Progenitor cell of endocrine pancreas (in vitro differentiated cells): ENCODE results near the gene TNFRSF14. TPM values are rescaled to one million over a fixed set of nuclear protein-coding genes. Genes with fewer than 3 reads are reported as not detected.

Source experiments
- DNase-seq: peaks from one replicate; pipeline ENCODE4 v3.0.0; 2021; ENCODE audit warnings: low spot score; ENCODE audit not compliant: unreplicated experiment
- H3K27ac Mint-ChIP-seq: 2 replicates; pipeline ENCODE4 v1.8.0; 2021; ENCODE audit warnings: mild to moderate bottlenecking, moderate library complexity, mixed read lengths
- H3K27me3 Mint-ChIP-seq: 2 replicates; pipeline ENCODE4 v1.8.0; 2021; ENCODE audit warnings: mixed read lengths
- H3K36me3 Mint-ChIP-seq: 2 replicates; pipeline ENCODE4 v1.8.0; 2022; ENCODE audit warnings: mixed read lengths; ENCODE audit not compliant: insufficient read depth
- H3K4me1 Mint-ChIP-seq: 2 replicates; pipeline ENCODE4 v1.8.0; 2021; ENCODE audit warnings: low read depth, mixed read lengths
- H3K4me3 Mint-ChIP-seq: 2 replicates; pipeline ENCODE4 v1.8.0; 2021; ENCODE audit warnings: low read depth, mild to moderate bottlenecking, moderate library complexity, mixed read lengths
- H3K9me3 Mint-ChIP-seq: 2 replicates; pipeline ENCODE4 v1.8.0; 2021; ENCODE audit warnings: low read depth, mixed read lengths
- total RNA-seq: library from RNA; stranded (reverse); gene quantifications from 2 replicates; pipeline ENCODE4 v1.2.1, GENCODE V29; 2021
- TF ChIP-seq, protein P1 (sequence below): fragments of 200-600 bp; sonication (generic); IDR thresholded peaks from one replicate; pipeline ENCODE4 v1.5.0; 2021; ENCODE audit warnings: antibody characterized with exemption, mild to moderate bottlenecking; ENCODE audit not compliant: unreplicated experiment

The TNFRSF14 gene
- total RNA-seq, 1 donor from 2014 or later, result 0.41 TPM

GRCh38 chr1:2526824-2527555 is 29.2 kb upstream of the TNFRSF14 start:
- TF ChIP-seq, protein P1, sequence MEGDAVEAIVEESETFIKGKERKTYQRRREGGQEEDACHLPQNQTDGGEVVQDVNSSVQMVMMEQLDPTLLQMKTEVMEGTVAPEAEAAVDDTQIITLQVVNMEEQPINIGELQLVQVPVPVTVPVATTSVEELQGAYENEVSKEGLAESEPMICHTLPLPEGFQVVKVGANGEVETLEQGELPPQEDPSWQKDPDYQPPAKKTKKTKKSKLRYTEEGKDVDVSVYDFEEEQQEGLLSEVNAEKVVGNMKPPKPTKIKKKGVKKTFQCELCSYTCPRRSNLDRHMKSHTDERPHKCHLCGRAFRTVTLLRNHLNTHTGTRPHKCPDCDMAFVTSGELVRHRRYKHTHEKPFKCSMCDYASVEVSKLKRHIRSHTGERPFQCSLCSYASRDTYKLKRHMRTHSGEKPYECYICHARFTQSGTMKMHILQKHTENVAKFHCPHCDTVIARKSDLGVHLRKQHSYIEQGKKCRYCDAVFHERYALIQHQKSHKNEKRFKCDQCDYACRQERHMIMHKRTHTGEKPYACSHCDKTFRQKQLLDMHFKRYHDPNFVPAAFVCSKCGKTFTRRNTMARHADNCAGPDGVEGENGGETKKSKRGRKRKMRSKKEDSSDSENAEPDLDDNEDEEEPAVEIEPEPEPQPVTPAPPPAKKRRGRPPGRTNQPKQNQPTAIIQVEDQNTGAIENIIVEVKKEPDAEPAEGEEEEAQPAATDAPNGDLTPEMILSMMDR, result no peak
- Mint-ChIP-seq H3K27me3 (peaks cover 22% of the 10 kb centered on the region), H3K4me3 (peak overlapping the region; percentile 33), H3K27ac (no peak overlapping the region), H3K36me3 (no peaks in the 10 kb centered on the region), H3K4me1 (peaks cover 15% of the 10 kb centered on the region), H3K9me3 (no peaks in the 10 kb centered on the region)
- DNase-seq, result no peak

GRCh38 chr1:2527556-2527860 is 28.7 kb upstream of the TNFRSF14 start:
- Mint-ChIP-seq H3K27ac (no peak overlapping the region), H3K36me3 (no peaks in the 10 kb centered on the region), H3K9me3 (no peaks in the 10 kb centered on the region), H3K4me1 (peaks cover 15% of the 10 kb centered on the region), H3K4me3 (no peak overlapping the region), H3K27me3 (peaks cover 24% of the 10 kb centered on the region)
- TF ChIP-seq, protein P1, result no peak
- DNase-seq, result no peak

- DNase-seq, result no peak
- no peak overlapping the region for H3K4me3 Mint-ChIP-seq
- peaks cover 26% of the 10 kb centered on the region for H3K27me3 Mint-ChIP-seq
- H3K27ac Mint-ChIP-seq, result no peak overlapping the region
- H3K36me3 Mint-ChIP-seq, result no peaks in the 10 kb centered on the region
- peaks cover 15% of the 10 kb centered on the region for H3K4me1 Mint-ChIP-seq
- TF ChIP-seq, protein P1, result no peak
- H3K9me3 Mint-ChIP-seq, result no peaks in the 10 kb centered on the region
These were observed 28.2 kb upstream of the TNFRSF14 start for GRCh38 chr1:2528016-2528415.

- TF ChIP-seq, protein P1, result no peak
- H3K4me3 Mint-ChIP-seq, result no peak overlapping the region
- no peak overlapping the region for H3K27ac Mint-ChIP-seq
- H3K36me3 Mint-ChIP-seq, result no peaks in the 10 kb centered on the region
- peaks cover 15% of the 10 kb centered on the region for H3K4me1 Mint-ChIP-seq
- H3K9me3 Mint-ChIP-seq, result no peaks in the 10 kb centered on the region
- no peak for DNase-seq
- peaks cover 31% of the 10 kb centered on the region for H3K27me3 Mint-ChIP-seq
These were observed 27.6 kb upstream of the TNFRSF14 start for GRCh38 chr1:2528611-2528965.

GRCh38 chr1:2528966-2529783 is 27.0 kb upstream of the TNFRSF14 start:
- Mint-ChIP-seq H3K36me3 (no peaks in the 10 kb centered on the region), H3K4me3 (no peak overlapping the region), H3K4me1 (peaks cover 12% of the 10 kb centered on the region), H3K27ac (no peak overlapping the region), H3K9me3 (no peaks in the 10 kb centered on the region), H3K27me3 (peaks cover 37% of the 10 kb centered on the region)
- no peak for DNase-seq
- TF ChIP-seq, protein P1, result no peak
